WERI-Rb-1 (cell line): ENCODE measurements around the gene TLDC2.

Experiments used
- DNase-seq: peaks from one replicate; pipeline ENCODE4 v3.0.0-alpha.2; 2020
- H3K27ac ChIP-seq: fragments of 250-450 bp; sonication (Bioruptor Pico); 2 replicates; pipeline ENCODE4 v1.5.1; 2020; ENCODE audit warnings: mild to moderate bottlenecking, moderate library complexity
- H3K27me3 ChIP-seq: fragments of 250-450 bp; sonication (Bioruptor Pico); 2 replicates; pipeline ENCODE4 v1.5.1; 2021; ENCODE audit warnings: mild to moderate bottlenecking, low read depth, moderate library complexity; ENCODE audit not compliant: insufficient read depth, severe bottlenecking
- H3K36me3 ChIP-seq: fragments of 250-450 bp; sonication (Bioruptor Pico); 2 replicates; pipeline ENCODE4 v1.5.1; 2020; ENCODE audit warnings: mild to moderate bottlenecking, moderate library complexity
- H3K4me3 ChIP-seq: 2 replicates; pipeline ENCODE4 v1.5.1; 2011; ENCODE audit warnings: low read depth, mild to moderate bottlenecking, control low read depth, low read length
- H3K9me3 ChIP-seq: fragments of 250-450 bp; sonication (Bioruptor Pico); 2 replicates; pipeline ENCODE4 v1.5.1; 2021; ENCODE audit warnings: mild to moderate bottlenecking, moderate library complexity; ENCODE audit not compliant: severe bottlenecking
- CTCF ChIP-seq: IDR thresholded peaks from 2 replicates; pipeline ENCODE4 v1.5.1; 2011; ENCODE audit warnings: low read depth, mild to moderate bottlenecking, control low read depth, inconsistent platforms, low read length

Gene TLDC2

GRCh38 chr20:36862857-36863668, 12.9 kb upstream of the TLDC2 start:
- H3K36me3 ChIP-seq, result peaks cover 21% of the 10 kb centered on the region
- peak overlapping the region; percentile 48 for H3K27ac ChIP-seq
- no peaks in the 10 kb centered on the region for H3K27me3 ChIP-seq
- no peaks in the 10 kb centered on the region for H3K9me3 ChIP-seq
- H3K4me3 ChIP-seq, result peak overlapping the region; percentile 53
- TF ChIP-seq CTCF, result no peak
- DNase-seq, result no peak

- no peak for TF ChIP-seq CTCF
- no peak overlapping the region for H3K27ac ChIP-seq
- peaks cover 16% of the 10 kb centered on the region for H3K36me3 ChIP-seq
- DNase-seq, result no peak
- no peaks in the 10 kb centered on the region for H3K27me3 ChIP-seq
- no peaks in the 10 kb centered on the region for H3K9me3 ChIP-seq
- no peak overlapping the region for H3K4me3 ChIP-seq
These were observed 10.7 kb upstream of the TLDC2 start for GRCh38 chr20:36865076-36865860.

DNA sequence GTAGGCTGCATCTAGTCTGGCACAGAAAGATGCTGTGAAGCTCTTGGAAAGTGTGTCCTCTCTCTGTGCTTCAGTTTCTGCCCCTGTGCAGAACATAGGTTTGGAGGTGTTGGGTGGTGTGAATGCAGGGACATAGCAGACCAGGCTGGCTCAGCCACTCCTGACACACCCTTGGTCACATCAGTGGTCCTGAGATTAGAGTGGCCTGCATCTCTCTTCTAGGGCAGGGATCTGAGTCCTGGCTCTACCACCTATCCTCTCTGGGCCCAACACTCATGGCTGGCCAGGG, 10.1 kb upstream of the TLDC2 start:
- Histone ChIP-seq H3K36me3 (peaks cover 10% of the 10 kb centered on the region), H3K9me3 (no peaks in the 10 kb centered on the region), H3K27ac (no peak overlapping the region), H3K4me3 (no peak overlapping the region), H3K27me3 (no peaks in the 10 kb centered on the region)
- DNase-seq, result no peak
- TF ChIP-seq CTCF, result no peak

DNA sequence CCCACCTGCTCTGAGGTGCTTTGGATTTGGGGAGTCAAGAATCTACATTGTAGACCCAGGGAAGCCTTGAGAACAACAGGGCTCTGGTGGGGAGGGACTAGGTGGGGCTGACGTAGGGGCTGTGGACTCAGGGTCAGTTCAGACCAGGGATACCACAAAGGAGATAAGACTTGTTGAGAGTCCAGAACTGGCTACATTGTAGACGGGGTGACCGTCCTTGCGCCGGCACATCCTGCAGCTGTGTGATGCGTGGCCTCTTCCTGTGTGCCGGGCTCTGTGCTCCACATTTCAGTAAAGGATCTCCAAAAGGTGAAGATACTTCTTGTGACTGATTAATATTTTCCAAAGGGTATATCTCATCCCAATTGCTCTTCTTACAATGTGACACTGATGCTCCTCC, 9.8 kb upstream of the TLDC2 start:
- no peak for TF ChIP-seq CTCF
- Histone ChIP-seq H3K27ac (no peak overlapping the region), H3K4me3 (no peak overlapping the region), H3K9me3 (no peaks in the 10 kb centered on the region), H3K36me3 (peaks cover 7% of the 10 kb centered on the region), H3K27me3 (no peaks in the 10 kb centered on the region)
- DNase-seq, result no peak

GRCh38 chr20:36866681-36867495, 9.1 kb upstream of the TLDC2 start:
- H3K9me3 ChIP-seq, result no peaks in the 10 kb centered on the region
- no peak overlapping the region for H3K27ac ChIP-seq
- no peak overlapping the region for H3K4me3 ChIP-seq
- DNase-seq, result no peak
- no peaks in the 10 kb centered on the region for H3K27me3 ChIP-seq
- H3K36me3 ChIP-seq, result no peaks in the 10 kb centered on the region
- TF ChIP-seq CTCF, result no peak
